ENCODE data around the gene GDE1. TPM values are rescaled to one million over a fixed set of nuclear protein-coding genes. Genes with fewer than 3 reads are reported as not detected.

Gene GDE1
- total and polyA plus RNA-seq, 12 donors: 20.1 to 91.8 (median 64.1) TPM

DNA sequence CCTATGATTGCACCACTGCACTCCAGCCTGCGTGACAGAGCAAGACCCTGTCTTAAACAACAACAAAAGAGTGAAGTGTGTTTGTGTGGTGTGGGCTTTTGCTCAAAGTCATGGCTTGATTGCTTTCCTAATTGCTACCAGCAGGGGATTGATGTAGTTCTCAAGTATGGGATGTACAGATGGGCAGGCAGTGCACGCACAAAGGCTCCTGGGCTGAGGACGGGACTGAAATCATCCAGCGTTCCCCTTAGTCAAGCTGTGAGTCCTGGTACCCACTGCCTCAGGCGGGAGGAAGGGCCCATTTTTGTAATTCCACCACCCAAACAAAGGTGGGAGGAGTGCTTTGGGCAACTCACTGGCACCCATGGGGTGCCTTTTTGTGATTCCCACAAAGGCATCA, 47.3 kb downstream of the GDE1 start:
- H3K36me3 ChIP-seq (replicated peaks in 1 of 2): no peaks in the 10 kb centered on the region
- no peaks in the 10 kb centered on the region for H3K27me3 ChIP-seq
- no peak for DNase-seq
- H3K4me1 ChIP-seq (replicated peaks in 1 of 2): no peaks in the 10 kb centered on the region
- H3K27ac ChIP-seq: no peak overlapping the region
- intact Hi-C loops (cut with DNase I): loop anchor here in 1 of 2 donors (10.0 kb wide), 1 partner anchor 60 kb away; the partner anchor contains the start of gene TMC5
- no peak for TF ChIP-seq POLR2A (IDR thresholded peaks at IDR 0.05)
- TF ChIP-seq, protein P1, sequence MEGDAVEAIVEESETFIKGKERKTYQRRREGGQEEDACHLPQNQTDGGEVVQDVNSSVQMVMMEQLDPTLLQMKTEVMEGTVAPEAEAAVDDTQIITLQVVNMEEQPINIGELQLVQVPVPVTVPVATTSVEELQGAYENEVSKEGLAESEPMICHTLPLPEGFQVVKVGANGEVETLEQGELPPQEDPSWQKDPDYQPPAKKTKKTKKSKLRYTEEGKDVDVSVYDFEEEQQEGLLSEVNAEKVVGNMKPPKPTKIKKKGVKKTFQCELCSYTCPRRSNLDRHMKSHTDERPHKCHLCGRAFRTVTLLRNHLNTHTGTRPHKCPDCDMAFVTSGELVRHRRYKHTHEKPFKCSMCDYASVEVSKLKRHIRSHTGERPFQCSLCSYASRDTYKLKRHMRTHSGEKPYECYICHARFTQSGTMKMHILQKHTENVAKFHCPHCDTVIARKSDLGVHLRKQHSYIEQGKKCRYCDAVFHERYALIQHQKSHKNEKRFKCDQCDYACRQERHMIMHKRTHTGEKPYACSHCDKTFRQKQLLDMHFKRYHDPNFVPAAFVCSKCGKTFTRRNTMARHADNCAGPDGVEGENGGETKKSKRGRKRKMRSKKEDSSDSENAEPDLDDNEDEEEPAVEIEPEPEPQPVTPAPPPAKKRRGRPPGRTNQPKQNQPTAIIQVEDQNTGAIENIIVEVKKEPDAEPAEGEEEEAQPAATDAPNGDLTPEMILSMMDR (IDR thresholded peaks at IDR 0.05): no peak
- H3K4me3 ChIP-seq: no peak overlapping the region
- no peaks in the 10 kb centered on the region for H3K9me3 ChIP-seq (replicated peaks in 1 of 3)
- WGBS, 4 donors: 47 to 75% (median 69%) methylated on average over 2 to 5 of the region's 5 CpGs

GRCh38 chr16:19472482-19472881, 49.4 kb downstream of the GDE1 start:
- H3K9me3 ChIP-seq (replicated peaks in 1 of 3): no peaks in the 10 kb centered on the region
- no peak overlapping the region for H3K27ac ChIP-seq
- WGBS, 4 donors: 70 to 84% (median 73%) methylated on average over 6 of the region's 6 CpGs
- TF ChIP-seq, protein P1 (IDR thresholded peaks at IDR 0.05): no peak
- no peak for TF ChIP-seq POLR2A (IDR thresholded peaks at IDR 0.05)
- H3K4me3 ChIP-seq: no peak overlapping the region
- no peak for DNase-seq
- intact Hi-C loops (cut with DNase I): loop anchor here in 1 of 2 donors (10.0 kb wide), 1 partner anchor 58 kb away; the partner anchor contains the start of gene TMC5
- H3K4me1 ChIP-seq (replicated peaks in 1 of 2): no peaks in the 10 kb centered on the region
- H3K36me3 ChIP-seq (replicated peaks in 1 of 2): no peaks in the 10 kb centered on the region
- no peaks in the 10 kb centered on the region for H3K27me3 ChIP-seq

DNA sequence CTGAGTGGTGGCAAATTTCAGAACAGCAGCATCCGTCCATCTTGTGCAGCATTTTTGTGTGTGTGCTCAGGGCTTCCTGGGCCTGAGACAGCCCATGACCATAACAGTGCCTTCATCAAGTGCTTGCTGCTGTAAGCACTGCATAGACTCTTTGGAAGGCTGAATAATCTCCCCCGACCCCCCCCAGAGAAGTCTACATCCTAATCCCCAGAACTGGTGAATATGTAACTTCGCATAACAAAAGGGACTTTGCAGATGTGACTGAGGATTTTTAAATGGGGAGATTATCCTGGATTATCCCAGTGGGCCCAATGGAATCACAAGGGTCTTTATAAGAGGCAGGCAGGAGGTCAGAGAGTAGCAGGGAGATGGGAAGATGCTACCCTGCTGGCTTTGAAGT, 53.6 kb downstream of the GDE1 start:
- H3K9me3 ChIP-seq (replicated peaks in 1 of 3): no peaks in the 10 kb centered on the region
- no peaks in the 10 kb centered on the region for H3K27me3 ChIP-seq
- H3K36me3 ChIP-seq (replicated peaks in 1 of 2): no peaks in the 10 kb centered on the region
- 80 to 94% (median 86%) methylated on average over 2 to 3 of the region's 3 CpGs for WGBS, 4 donors
- no peak overlapping the region for H3K4me3 ChIP-seq
- no peaks in the 10 kb centered on the region for H3K4me1 ChIP-seq (replicated peaks in 1 of 2)
- no peak overlapping the region for H3K27ac ChIP-seq
- TF ChIP-seq, protein P1 (IDR thresholded peaks at IDR 0.05): no peak
- no peak for TF ChIP-seq POLR2A (IDR thresholded peaks at IDR 0.05)
- no peak for DNase-seq
- intact Hi-C loops (cut with DNase I): no loop called here

DNA sequence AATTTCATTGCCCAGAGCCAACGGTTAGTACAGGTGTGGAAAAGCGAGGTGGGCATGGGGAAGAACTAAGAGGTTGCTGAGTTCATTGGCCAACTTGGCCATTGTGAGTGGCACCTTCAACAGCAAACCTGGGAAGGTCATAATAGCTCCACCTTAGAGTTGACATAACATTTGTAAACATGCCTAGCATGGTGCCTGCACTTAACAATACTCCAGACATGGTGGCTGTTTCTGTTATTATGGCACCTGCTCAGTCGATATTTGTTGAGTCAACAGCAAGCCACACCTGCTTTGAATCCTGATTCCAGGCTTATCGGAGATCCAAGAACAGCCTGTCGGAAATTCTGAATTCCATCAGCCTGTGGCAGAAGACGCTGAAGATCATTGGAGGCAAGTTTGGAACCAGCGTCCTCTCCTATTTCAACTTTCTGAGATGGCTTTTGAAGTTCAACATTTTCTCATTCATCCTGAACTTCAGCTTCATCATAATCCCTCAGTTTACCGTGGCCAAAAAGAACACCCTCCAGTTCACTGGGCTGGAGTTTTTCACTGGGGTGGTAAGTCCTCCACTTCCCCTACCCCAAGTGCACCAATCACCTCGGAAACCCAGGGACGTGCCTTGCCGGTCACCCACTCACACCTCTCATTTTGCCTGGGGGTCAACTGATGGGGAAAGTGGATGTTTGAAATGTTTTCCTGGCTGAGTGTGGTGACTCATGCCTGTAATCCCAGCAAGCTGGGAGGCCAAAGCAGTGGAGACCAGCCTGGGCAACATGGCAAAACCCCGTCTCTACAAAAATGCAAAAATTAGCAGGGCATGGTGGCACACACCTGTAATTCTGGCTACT, 58.2 kb downstream of the GDE1 start:
- intact Hi-C loops (cut with DNase I): no loop called here
- no peak for DNase-seq
- no peaks in the 10 kb centered on the region for H3K9me3 ChIP-seq (replicated peaks in 1 of 3)
- 86 to 93% (median 89%) methylated on average over 12 of the region's 12 CpGs for WGBS, 4 donors
- no peaks in the 10 kb centered on the region for H3K36me3 ChIP-seq (replicated peaks in 1 of 2)
- H3K4me3 ChIP-seq: no peak overlapping the region
- H3K4me1 ChIP-seq (replicated peaks in 1 of 2): no peaks in the 10 kb centered on the region
- H3K27me3 ChIP-seq: no peaks in the 10 kb centered on the region
- TF ChIP-seq, protein P1 (IDR thresholded peaks at IDR 0.05): no peak
- TF ChIP-seq POLR2A (IDR thresholded peaks at IDR 0.05): no peak
- no peak overlapping the region for H3K27ac ChIP-seq
